HG03066 (cell line): ENCODE results near the gene SNX17.
"Not testable (repeated sequence)": the region's sequence is repeated elsewhere in the genome, so short reads cannot be mapped to it uniquely, and the experiment has no call there.

Experiments
- ATAC-seq: cut with Tn5 transposase; IDR thresholded peaks from one replicate; pipeline ENCODE4 v1.9.1; 2021; ENCODE audit warnings: low read depth; ENCODE audit not compliant: unreplicated experiment

Gene SNX17

GRCh38 chr2:27393225-27393624 lies 22.8 kb downstream of the SNX17 start:
- ATAC-seq: no peak

DNA sequence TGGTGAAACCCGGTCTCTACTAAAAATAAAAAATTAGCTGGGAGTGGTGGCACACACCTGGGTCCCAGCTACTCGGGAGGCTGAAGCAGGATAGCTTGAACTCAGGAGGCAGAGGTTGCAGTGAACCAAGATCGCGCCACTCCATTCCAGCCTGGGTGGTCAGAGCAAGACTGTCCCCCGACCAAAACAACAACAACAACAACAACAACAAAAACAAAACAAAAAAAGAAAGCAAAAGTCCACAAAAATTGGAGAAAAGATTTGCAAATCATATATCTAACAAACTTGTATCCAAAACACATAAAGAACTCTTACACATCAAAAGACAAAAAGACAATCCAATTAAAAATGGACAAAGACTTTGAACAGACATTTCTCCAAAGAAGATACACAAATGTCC lies 28.5 kb downstream of the SNX17 start:
- no peak for ATAC-seq

DNA sequence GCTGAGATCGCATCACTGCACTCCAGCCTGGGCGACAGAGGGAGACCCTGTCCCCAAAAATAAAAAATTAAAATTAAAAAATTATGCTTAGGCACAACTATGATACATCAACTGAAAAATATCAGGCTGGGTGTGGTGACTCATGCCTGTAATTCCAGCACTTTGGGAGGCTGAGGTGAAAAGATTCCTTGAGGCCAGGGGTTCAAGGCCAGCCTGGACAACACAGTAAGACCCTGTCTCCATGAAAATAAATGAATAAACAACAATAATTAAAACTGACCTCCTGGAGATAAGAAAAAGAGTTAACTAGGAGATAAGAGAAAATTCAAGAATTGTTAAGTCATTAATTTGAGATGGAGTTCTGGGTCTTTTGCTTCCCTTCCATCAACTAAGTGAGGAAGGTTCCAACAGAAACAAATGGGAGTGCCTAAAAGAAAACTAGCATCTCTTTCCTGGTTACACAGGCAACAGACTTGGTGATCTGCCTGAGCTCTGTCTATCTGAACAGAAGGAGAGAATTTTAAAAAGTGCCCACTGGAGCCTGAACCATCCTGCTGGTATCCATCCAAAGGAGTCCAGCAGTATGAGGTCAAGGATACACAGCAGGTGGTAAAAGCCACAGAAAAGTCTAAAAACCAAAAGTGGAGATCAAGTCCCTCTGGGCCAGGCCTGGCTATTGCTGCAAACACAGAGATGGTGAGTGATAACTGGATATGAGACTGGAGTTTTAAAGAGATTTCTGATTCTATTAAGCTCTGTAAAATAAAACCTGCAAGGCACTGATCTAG lies 30.1 kb downstream of the SNX17 start:
- ATAC-seq: no peak

DNA sequence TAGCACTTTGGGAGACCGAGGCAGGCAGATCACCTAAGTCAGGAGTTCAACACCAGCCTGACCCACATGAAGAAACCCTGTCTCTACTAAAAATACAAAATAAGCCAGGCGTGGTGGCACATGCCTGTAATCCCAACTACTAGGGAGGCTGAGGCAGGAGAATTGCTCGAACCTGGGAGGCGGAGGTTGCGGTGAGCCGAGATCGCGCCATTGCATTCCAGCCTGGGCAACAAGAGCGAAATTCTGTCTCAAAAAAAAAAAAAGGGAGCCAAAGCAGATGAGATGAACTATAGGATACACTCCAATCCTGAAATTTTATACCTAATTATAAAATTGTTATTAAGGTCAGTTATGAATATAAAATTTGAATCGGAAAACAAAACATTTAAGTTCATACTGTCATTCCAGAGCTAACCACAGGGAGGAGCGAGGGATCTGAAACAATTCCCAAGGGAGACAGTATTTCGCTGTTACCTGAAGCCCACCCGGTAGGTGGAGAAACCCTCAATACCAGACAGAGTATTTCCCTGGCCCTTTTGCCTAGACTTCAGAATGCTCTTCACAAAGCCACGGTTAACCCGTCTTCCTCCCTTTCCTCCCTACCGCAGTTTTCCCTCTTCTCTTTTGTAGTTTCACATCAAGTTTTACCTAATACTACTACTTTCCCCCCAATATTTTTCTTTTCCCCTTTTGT lies 37.5 kb downstream of the SNX17 start:
- ATAC-seq: no peak

DNA sequence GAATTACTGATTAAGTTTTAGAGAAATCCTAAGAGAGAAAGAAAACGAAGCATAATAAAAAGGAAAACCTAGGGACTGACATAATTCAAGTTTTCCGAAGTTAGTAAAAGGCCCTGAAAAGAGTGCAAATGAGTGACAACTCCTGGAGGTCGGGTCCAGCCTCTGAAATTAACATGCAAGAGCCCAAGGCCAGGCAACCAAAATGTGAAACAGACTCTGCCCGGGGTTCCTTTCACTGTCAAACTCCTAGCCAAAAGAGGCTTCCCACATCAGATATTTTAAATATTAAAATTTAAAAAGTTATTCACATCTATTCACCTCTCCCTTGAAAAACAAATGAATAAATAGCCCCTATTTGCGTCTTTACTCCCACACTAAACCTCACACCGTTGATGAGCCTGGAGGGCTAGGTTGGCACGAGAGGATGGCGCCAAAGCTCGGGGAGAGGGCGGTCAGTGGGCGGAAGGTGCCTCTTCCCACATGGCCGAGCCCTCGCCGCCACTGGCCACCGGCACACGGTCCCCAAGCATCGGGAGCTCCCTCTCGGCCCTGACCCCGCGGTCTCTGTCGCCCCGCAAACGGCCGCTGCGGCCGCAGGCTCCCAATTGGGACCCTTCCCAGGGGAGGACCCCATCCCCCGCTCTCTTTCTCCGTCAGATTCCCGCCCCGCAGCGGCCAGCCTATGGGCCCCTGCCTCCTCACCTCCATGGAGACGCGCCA lies 38.3 kb downstream of the SNX17 start:
- ATAC-seq: peak; percentile 21

GRCh38 chr2:27409321-27410073 lies 39.1 kb downstream of the SNX17 start, which contains the start of gene PPM1G:
TSS of gene PPM1G (minus strand) at chr2:27409591. CDS start at chr2:27409422, 169 bp downstream.
- peak; percentile 88 for ATAC-seq

GRCh38 chr2:27412419-27413152 lies 42.2 kb downstream of the SNX17 start:
- ATAC-seq: no peak

DNA sequence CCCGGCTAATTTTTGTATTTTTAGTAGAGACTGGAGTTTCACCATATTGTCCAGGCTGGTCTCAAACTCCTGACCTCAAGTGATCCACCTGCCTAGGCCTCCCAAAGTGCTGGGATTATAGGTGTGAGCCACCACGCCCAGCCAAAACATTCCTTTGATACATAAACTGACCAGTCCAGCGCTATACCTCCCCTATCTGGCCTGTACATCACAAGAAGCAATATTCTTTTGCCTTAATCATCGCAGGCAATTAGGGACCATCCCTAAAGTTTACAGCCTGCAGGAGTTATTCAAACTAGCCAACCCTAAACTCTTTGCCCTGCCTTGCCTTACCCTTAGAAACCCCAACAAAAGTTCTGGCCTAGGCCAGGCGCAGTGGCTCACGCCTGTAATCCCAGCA lies 45.7 kb downstream of the SNX17 start:
- no peak for ATAC-seq

DNA sequence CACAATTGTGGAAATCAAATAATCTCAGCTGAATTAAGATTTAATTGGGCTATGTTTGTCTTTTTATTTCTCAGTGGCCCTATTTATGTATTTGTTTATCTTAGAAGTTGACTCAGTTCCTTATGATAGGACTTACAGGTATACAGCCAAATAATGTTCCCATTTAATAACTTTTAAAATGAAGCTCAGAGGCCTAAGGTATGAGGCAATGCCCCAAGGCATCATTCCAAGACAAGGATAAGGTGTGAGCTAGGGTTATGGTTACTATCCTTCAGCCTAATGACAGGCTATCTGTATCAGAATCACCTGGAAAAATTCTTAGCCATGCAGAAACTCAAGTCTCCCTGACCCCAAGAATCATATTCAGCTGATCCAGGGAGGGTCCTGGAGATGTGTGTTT lies 50.6 kb downstream of the SNX17 start:
- ATAC-seq: no peak

GRCh38 chr2:27421660-27422250 lies 51.3 kb downstream of the SNX17 start:
- no peak for ATAC-seq

- no peak for ATAC-seq
These were observed 52.5 kb downstream of the SNX17 start for GRCh38 chr2:27422958-27423357.

DNA sequence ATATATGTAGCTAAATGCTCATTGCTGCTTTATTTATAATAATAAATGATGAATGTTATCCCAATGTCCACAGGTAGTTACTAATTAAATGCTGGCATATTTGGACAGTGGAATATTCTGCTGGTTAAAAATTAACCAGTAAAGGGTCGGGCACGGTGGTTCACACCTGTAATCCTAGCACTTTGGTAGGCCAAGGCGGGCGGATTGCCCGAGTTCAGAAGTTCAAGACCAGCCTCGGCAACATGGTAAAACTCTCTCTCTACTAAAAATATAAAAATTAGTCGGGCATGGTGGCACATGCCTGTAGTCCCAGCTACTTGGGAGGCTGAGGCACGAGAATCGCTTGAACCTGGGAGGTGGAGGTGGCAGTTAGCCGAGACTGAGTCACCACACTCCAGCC lies 54.6 kb downstream of the SNX17 start:
- not testable (repeated sequence) for ATAC-seq
